ENCODE results near the gene PRR18. TPM values are rescaled to one million over a fixed set of nuclear protein-coding genes. Genes with fewer than 3 reads are reported as not detected.
A peak's percentile ranks its signal among the peaks of the same experiment; 100 is the strongest.

The PRR18 gene
- total RNA-seq, 1 experiment from 2014 or later: not detected

DNA sequence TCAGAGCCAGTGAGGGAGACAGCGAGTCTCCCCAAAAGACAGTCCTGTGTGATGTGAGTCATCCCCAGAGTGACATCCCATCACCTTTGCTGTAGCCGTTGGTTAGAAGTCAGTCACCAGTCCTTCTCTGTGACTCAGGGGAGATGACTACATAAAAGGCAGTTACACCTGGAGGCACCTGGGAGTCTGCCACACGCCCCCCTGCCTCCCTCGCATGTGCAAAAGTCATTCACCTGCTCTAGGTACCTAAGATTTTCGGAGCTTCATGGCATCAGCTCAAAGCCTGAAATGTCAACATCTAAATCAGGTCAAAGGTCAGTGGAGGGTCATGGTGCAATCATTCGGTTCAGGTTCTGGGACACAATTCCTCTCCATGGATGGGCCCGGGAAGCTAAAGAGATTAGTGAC is 50.3 kb downstream of the PRR18 start (continued):
- TF ChIP-seq POLR2A (IDR thresholded peaks at IDR 0.05; ENCODE audit: borderline replicate concordance, extremely low read depth, insufficient read depth, insufficient read length) (no peak), SIN3A (IDR thresholded peaks at IDR 0.05; ENCODE audit: low read depth) (peak; percentile 22; the same call in 1 of the 2 replicates), SRF (IDR thresholded peaks at IDR 0.05; ENCODE audit: low read depth) (no peak), ELF1 (IDR thresholded peaks at IDR 0.05; ENCODE audit: borderline replicate concordance, low read depth) (no peak), TCF7L2 (IDR thresholded peaks at IDR 0.05; ENCODE audit: borderline replicate concordance, extremely low read depth, insufficient read depth, insufficient read length) (no peak), RAD21 (IDR thresholded peaks at IDR 0.05; ENCODE audit: low read depth) (no peak), EZH2 (IDR thresholded peaks at IDR 0.05) (no peak), POLR2AphosphoS5 (IDR thresholded peaks at IDR 0.05; ENCODE audit: low read depth, low read length) (no peak)
- TF ChIP-seq, protein P1, sequence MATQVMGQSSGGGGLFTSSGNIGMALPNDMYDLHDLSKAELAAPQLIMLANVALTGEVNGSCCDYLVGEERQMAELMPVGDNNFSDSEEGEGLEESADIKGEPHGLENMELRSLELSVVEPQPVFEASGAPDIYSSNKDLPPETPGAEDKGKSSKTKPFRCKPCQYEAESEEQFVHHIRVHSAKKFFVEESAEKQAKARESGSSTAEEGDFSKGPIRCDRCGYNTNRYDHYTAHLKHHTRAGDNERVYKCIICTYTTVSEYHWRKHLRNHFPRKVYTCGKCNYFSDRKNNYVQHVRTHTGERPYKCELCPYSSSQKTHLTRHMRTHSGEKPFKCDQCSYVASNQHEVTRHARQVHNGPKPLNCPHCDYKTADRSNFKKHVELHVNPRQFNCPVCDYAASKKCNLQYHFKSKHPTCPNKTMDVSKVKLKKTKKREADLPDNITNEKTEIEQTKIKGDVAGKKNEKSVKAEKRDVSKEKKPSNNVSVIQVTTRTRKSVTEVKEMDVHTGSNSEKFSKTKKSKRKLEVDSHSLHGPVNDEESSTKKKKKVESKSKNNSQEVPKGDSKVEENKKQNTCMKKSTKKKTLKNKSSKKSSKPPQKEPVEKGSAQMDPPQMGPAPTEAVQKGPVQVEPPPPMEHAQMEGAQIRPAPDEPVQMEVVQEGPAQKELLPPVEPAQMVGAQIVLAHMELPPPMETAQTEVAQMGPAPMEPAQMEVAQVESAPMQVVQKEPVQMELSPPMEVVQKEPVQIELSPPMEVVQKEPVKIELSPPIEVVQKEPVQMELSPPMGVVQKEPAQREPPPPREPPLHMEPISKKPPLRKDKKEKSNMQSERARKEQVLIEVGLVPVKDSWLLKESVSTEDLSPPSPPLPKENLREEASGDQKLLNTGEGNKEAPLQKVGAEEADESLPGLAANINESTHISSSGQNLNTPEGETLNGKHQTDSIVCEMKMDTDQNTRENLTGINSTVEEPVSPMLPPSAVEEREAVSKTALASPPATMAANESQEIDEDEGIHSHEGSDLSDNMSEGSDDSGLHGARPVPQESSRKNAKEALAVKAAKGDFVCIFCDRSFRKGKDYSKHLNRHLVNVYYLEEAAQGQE (IDR thresholded peaks at IDR 0.05; ENCODE audit: low read depth): no peak

Other genes starting within 250 kb of the PRR18 start
- not detected for gene TBXT, start 140.5 kb downstream of the PRR18 start, total RNA-seq (2021; ENCODE audit: unreplicated experiment)
- 65.6 TPM for gene SFT2D1, start 34.2 kb upstream of the PRR18 start, total RNA-seq (2021; ENCODE audit: unreplicated experiment)
- gene MPC1, start 74.5 kb upstream of the PRR18 start, total RNA-seq (2021; ENCODE audit: unreplicated experiment): 15.9 TPM